DND-41 (cell line): ENCODE measurements around the gene POMZP3.
"Not testable (repeated sequence)": the region's sequence is repeated elsewhere in the genome, so short reads cannot be mapped to it uniquely, and the experiment has no call there.

Experiments
- EZH2 ChIP-seq: IDR thresholded peaks from 3 replicates; pipeline ENCODE4 v1.6.1; 2012; ENCODE audit warnings: borderline replicate concordance, low read depth, mild to moderate bottlenecking, moderate library complexity, low read length, inconsistent platforms; ENCODE audit not compliant: severe bottlenecking
- TF ChIP-seq, protein P1 (sequence below): IDR thresholded peaks from 2 replicates; pipeline ENCODE4 v1.5.1; 2012; ENCODE audit warnings: borderline replicate concordance, low read length, moderate library complexity, mild to moderate bottlenecking; ENCODE audit not compliant: poor library complexity, severe bottlenecking; ENCODE audit errors: extremely low read depth

DNA sequence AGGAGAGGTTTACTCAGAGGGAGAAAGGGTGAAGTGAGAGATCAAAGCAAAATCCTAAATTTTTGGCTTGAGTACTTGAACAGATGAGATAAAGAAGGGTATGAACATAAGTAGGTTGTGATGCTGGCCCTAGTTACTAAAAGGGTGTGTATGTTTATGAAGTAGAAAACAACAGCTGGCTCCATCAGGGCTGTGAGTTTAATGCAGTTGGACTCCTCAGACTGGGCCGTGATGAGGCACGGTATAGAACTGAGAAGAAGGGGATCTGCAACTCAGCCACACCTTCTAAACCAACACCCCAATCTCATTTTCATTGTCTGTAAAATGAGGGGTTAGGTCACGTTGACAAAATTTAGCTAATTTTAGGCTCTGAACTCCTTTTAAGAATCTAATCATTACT lies 54.8 kb downstream of the POMZP3 start:
- TF ChIP-seq, protein P1, sequence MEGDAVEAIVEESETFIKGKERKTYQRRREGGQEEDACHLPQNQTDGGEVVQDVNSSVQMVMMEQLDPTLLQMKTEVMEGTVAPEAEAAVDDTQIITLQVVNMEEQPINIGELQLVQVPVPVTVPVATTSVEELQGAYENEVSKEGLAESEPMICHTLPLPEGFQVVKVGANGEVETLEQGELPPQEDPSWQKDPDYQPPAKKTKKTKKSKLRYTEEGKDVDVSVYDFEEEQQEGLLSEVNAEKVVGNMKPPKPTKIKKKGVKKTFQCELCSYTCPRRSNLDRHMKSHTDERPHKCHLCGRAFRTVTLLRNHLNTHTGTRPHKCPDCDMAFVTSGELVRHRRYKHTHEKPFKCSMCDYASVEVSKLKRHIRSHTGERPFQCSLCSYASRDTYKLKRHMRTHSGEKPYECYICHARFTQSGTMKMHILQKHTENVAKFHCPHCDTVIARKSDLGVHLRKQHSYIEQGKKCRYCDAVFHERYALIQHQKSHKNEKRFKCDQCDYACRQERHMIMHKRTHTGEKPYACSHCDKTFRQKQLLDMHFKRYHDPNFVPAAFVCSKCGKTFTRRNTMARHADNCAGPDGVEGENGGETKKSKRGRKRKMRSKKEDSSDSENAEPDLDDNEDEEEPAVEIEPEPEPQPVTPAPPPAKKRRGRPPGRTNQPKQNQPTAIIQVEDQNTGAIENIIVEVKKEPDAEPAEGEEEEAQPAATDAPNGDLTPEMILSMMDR: not testable (repeated sequence)
- not testable (repeated sequence) for TF ChIP-seq EZH2
